Pancreas (tissue), 10 donors: Measurements from ENCODE around the gene RICTOR. TPM values are rescaled to one million over a fixed set of nuclear protein-coding genes. Genes with fewer than 3 reads are reported as not detected.

Source experiments
- ATAC-seq, 4 donors: fragments of 200-7000 bp; cut with Tn5 transposase; one replicate each; pipeline versions ENCODE4 v1.8.0 to v1.9.1; 2020; ENCODE audit warnings: mild to moderate bottlenecking in 4 of 4, moderate library complexity in 4 of 4
- DNase-seq, 6 donors: peaks; one replicate each; pipeline ENCODE4 v3.0.0-alpha.2; 2020
- FAIRE-seq: peaks from 2 replicates; lab custom pipeline; 2012; peaks lifted over from hg19 to GRCh38; lab: Jason Lieb, UNC
- H3K27ac ChIP-seq, 4 donors: fragments of 200-600 bp; sonication (generic); 1 replicate in 3 of 4; 2 replicates in 1 of 4; pipeline versions ENCODE4 v1.5.0 to v1.8.0; 2020
- H3K27me3 ChIP-seq, 4 donors: fragments of 200-600 bp; one replicate each; pipeline ENCODE4 v1.8.0; 2021
- H3K36me3 ChIP-seq, 3 donors: fragments of 200-600 bp; sonication (generic) in 1 of 3; one replicate each; pipeline versions ENCODE4 v1.5.0 to v1.8.0; 2020 to 2021
- H3K4me1 ChIP-seq, 3 donors: fragments of 200-600 bp; one replicate each; pipeline ENCODE4 v1.8.0; 2021
- H3K4me3 ChIP-seq, 4 donors: fragments of 200-600 bp; sonication (generic) in 2 of 4; one replicate each; pipeline versions ENCODE4 v1.5.0 to v1.8.0; 2020 to 2021
- H3K9me3 ChIP-seq, 4 donors: fragments of 200-600 bp; one replicate each; pipeline ENCODE4 v1.8.0; 2021
- WGBS, 2 donors: extraction: QIAGEN DNeasy Blood & Tissue Kit; methylation state at CpG; one replicate each; pipeline ENCODE4 v1.1.7; 2013; 5-methylcytosine and 5-hydroxymethylcytosine counted together
- intact Hi-C, 3 donors: fragments of 100-400 bp; cut with DNase I; formaldehyde crosslinking; loops; one replicate each; pipeline versions ENCODE4 v1.11.1 to v1.14.2; 2022
- polyA plus RNA-seq, 2 donors: library from polyadenylated mRNA; stranded (reverse); fragments of 200-250 nt; gene quantifications; one replicate each; pipeline ENCODE4 v1.2.3, GENCODE V29; 2013
- total RNA-seq, 6 donors: library from RNA; stranded (reverse); fragmentation: NEBNext Ultra II Directional in 4 of 6; extraction: Animal tissue kit (Norgen Biotek cat#: 25700) in 4 of 6; gene quantifications; one replicate each; pipeline versions ENCODE4 v1.2.1 to v1.2.4, GENCODE V29; 2021 to 2023
- TF ChIP-seq, protein P1 (sequence below), 4 donors: fragments of 200-600 bp; sonication (generic) in 3 of 4; IDR thresholded peaks; one replicate each; pipeline versions ENCODE4 v1.5.0 to v1.8.0; 2021; ENCODE audit warnings: antibody characterized with exemption in 4 of 4
- donor health status: healthy with polysubstance abuse.
- donor health status: DM: no; HTN: no; CAD: no; lungs with moderate emphysema.
- donor health status: DM: no; HTN: no; CAD: no.
- donor health status: control.
- donor health status: control.
- donor health status: Bipolar disorder and iron deficiency.
- donor health status: DM: yes; HTN: yes; CAD: no.
- donor health status: DM: no; HTN: no; CAD: no.
- donor health status: DM: no; HTN: no; CAD: no.
- donor health status: DM: yes; HTN: yes; CAD: no.

Gene RICTOR
- total and polyA plus RNA-seq, 8 donors: 4.2 to 23.0 (median 14.1) TPM

DNA sequence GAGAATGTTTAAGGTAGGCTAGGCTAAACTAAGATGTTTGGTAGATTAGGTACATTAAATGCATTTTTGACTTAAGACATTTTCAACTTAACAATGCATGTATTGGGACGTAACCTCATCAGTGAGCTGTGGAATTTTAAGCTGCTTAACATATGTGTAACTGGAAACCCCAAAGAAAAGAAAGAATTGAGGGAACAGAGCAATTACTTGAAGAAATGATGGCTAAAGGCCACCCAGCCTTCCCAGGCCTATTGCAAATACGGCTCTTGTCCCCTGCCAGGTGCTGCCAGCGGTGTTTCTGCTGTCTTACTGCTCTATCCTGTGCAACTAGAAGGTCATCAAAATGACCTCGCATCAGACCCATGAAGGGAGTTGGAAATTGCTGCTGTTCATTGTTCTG is 52.0 kb downstream of the RICTOR start:
- FAIRE-seq (no peak), ATAC-seq (no peak), DNase-seq (no peak)
- Histone ChIP-seq H3K27ac (no peak overlapping the region), H3K27me3 (no peaks in the 10 kb centered on the region), H3K36me3 (no peaks in the 10 kb centered on the region), H3K4me1 (peaks cover 0 to 3% (median 0%) of the 10 kb centered on the region in 3 donors), H3K4me3 (no peak overlapping the region), H3K9me3 (no peaks in the 10 kb centered on the region)
- intact Hi-C loops: loop anchor here in 1 of 3 donors (10.0 kb wide), 1 partner anchor 53 kb away; the partner anchor contains the start of gene RICTOR
- 96 to 98% methylated on average over 4 of the region's 4 CpGs for WGBS, 2 donors
- TF ChIP-seq, protein P1, sequence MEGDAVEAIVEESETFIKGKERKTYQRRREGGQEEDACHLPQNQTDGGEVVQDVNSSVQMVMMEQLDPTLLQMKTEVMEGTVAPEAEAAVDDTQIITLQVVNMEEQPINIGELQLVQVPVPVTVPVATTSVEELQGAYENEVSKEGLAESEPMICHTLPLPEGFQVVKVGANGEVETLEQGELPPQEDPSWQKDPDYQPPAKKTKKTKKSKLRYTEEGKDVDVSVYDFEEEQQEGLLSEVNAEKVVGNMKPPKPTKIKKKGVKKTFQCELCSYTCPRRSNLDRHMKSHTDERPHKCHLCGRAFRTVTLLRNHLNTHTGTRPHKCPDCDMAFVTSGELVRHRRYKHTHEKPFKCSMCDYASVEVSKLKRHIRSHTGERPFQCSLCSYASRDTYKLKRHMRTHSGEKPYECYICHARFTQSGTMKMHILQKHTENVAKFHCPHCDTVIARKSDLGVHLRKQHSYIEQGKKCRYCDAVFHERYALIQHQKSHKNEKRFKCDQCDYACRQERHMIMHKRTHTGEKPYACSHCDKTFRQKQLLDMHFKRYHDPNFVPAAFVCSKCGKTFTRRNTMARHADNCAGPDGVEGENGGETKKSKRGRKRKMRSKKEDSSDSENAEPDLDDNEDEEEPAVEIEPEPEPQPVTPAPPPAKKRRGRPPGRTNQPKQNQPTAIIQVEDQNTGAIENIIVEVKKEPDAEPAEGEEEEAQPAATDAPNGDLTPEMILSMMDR (IDR thresholded peaks at IDR 0.05): no peak

DNA sequence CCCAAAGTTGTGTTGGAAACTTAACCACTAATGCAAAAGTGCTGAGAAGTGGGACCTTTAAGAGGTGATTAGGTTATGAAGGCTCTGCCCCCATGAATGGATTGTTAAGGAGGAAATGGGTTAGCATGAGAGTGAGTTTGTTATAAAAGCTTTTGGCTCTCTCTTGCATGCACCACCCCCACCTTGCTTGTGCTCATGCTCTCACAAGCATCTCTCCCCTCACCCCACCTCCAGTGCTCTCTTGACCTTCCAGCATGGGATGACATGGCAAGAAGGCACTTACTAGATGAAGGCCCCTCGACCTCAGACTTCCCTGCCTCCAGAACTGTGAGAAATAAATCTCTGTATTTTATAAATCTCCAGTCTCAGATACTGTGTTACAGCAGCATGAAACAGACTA is 52.8 kb downstream of the RICTOR start:
- H3K4me1 ChIP-seq: peaks cover 0 to 4% (median 0%) of the 10 kb centered on the region in 3 donors
- no peaks in the 10 kb centered on the region for H3K9me3 ChIP-seq
- H3K4me3 ChIP-seq: no peak overlapping the region
- DNase-seq (no peak), ATAC-seq (no peak), FAIRE-seq (no peak)
- TF ChIP-seq, protein P1 (IDR thresholded peaks at IDR 0.05): no peak
- H3K36me3 ChIP-seq: no peaks in the 10 kb centered on the region
- intact Hi-C loops: loop anchor here in 1 of 3 donors (10.0 kb wide), 1 partner anchor 53 kb away; the partner anchor contains the start of gene RICTOR
- WGBS, 2 donors: 72 to 73% methylated on average over 1 of the region's 1 CpG
- H3K27me3 ChIP-seq: no peaks in the 10 kb centered on the region
- H3K27ac ChIP-seq: no peak overlapping the region

DNA sequence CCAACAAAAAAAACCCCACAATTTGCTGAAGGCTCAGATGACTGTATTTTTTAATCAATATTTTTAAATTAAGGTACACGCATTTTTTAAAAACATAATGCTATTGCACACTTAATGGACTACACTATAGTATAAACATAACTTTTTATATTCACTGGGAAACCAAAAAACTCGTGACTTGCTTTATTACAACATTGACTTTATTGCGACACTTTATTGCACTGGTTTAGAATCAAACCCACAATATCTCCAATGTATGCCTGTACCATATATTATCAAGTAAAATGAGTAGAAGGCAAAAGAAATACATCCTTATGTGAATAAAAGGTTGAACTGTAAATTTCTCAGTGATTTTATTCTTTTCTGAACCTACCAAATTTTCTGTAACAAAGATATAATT is 53.7 kb downstream of the RICTOR start:
- Histone ChIP-seq H3K4me1 (peaks cover 0 to 9% (median 6%) of the 10 kb centered on the region in 3 donors), H3K9me3 (no peaks in the 10 kb centered on the region), H3K27ac (no peak overlapping the region), H3K27me3 (no peaks in the 10 kb centered on the region), H3K36me3 (no peaks in the 10 kb centered on the region), H3K4me3 (no peak overlapping the region)
- TF ChIP-seq, protein P1 (IDR thresholded peaks at IDR 0.05): no peak
- intact Hi-C loops: loop anchor here in 1 of 3 donors (10.0 kb wide), 1 partner anchor 54 kb away; the partner anchor contains the start of gene RICTOR
- no peak for ATAC-seq
- no peak for DNase-seq
- 95% methylated on average over 3 of the region's 3 CpGs for WGBS, 2 donors
- FAIRE-seq: no peak

DNA sequence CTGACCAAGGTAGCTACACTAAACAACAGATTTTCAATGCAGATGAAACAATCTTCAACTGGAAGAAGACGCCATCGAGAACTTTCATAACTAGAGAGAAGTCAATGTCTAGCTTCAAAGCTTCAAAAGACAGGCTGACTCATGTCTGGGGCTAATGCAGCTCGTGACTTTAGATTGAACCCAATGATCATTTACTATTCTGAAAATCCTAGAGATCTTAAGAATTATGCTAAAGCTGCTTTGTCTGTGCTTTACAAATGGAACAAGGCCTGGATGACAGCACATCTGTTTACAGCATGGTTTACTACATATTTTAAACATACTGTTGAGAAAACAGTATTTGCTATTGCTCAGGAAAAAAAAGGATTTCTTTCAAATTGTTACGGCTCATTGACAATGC is 54.9 kb downstream of the RICTOR start:
- ATAC-seq: no peak
- intact Hi-C loops: no loop called here
- FAIRE-seq: no peak

DNA sequence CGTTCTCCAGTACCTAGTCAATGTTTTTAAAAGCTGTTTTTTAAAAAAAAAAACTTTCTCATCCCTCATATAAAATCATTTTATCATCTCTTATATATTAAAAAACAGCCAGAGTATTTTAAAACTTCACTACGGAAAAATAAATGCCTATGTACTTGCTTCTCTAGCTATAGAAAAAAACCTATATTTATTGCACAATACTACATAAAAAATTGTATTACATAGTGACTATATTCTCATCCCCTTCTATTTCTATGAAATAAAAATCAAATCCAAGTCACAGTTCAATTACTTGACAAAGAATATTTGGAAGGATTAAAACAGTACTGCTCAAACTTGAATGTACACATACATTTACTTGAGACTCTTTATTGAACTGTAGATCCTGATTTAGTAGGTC is 56.7 kb downstream of the RICTOR start:
- no peaks in the 10 kb centered on the region for H3K9me3 ChIP-seq
- FAIRE-seq: no peak
- TF ChIP-seq, protein P1 (IDR thresholded peaks at IDR 0.05): no peak
- WGBS, 2 donors: 93 to 97% methylated on average over 2 of the region's 2 CpGs
- peaks cover 0 to 9% (median 9%) of the 10 kb centered on the region in 3 donors for H3K4me1 ChIP-seq
- intact Hi-C loops: no loop called here
- no peak overlapping the region for H3K27ac ChIP-seq
- ATAC-seq: no peak
- no peak for DNase-seq
- H3K4me3 ChIP-seq: no peak overlapping the region
- no peaks in the 10 kb centered on the region for H3K36me3 ChIP-seq
- H3K27me3 ChIP-seq: no peaks in the 10 kb centered on the region

More for the DNA sequence above, 54.9 kb downstream of the RICTOR start:
- no peak overlapping the region for H3K4me3 ChIP-seq
- H3K27ac ChIP-seq: no peak overlapping the region
- TF ChIP-seq, protein P1 (IDR thresholded peaks at IDR 0.05): no peak
- H3K27me3 ChIP-seq: no peaks in the 10 kb centered on the region
- 96 to 97% methylated on average over 4 of the region's 4 CpGs for WGBS, 2 donors
- H3K9me3 ChIP-seq: no peaks in the 10 kb centered on the region
- DNase-seq: no peak
- H3K36me3 ChIP-seq: no peaks in the 10 kb centered on the region
- H3K4me1 ChIP-seq: peaks cover 0 to 9% (median 9%) of the 10 kb centered on the region in 3 donors
